ENCODE measurements around the gene MCEE.
"Not testable (repeated sequence)": the region's sequence is repeated elsewhere in the genome, so short reads cannot be mapped to it uniquely, and the experiment has no call there.

MCEE gene

DNA sequence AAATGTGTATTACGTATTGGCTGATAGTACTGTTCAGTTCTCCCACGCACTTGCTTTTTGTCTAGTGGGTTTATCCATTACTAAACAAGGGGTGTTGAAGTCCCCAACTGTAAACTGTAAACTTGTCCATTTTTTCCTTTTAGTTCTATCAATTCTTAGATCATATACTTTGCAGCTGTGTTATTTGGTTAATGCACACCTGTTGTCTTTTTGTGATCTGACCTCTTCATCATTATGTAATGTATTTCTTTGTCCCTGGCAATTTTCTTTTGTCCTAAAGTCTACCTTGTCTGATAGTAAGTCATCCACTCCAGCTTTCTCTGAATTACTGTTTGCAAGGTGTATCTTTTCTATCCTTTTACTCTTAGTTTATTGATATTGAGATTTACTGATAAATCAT, 21.9 kb downstream of the MCEE start:
- H3K4me3 ChIP-seq (ENCODE audit: low read length) = no peak overlapping the region
- no peak for TF ChIP-seq ZNF274 (IDR thresholded peaks at IDR 0.05; ENCODE audit: low read depth, low read length)

DNA sequence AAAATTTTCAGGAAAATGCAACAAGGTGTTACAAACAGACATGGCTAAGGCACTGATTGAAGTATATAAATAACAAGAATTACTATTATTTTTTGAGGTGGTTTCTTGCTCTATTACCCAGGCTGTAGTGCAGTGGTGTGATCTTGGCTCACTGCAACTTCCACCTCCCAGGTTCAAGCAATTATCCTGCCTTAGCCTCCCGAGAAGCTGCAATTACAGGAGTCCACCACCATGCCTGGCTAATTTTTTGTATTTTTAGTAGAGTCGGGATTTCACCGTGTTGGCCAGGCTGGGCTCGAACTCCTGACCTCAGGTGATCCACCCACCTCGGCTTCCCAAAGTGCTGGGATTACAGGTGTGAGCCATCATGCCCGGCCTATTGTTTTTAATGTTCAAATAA, 23.6 kb downstream of the MCEE start:
- not testable (repeated sequence) for H3K4me3 ChIP-seq (ENCODE audit: low read length)

DNA sequence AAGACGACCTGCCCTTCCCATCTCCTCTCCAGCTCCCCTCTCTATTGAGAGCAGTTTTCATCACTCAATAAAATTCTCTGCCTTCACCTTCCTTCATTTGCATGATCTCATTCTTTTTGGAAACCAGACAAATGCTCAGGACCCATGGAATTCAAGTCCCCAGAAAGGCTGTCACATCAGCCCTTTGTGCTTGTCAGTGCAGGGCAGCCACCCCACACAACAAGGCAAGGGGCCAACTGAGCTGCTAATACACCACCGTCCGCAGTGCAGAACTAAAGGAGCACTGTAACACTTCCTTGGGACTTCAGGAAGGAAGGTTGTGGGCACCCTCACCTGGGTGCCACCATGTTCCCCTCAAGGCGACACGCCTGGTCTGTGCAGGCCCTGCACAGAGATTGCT, 26.2 kb downstream of the MCEE start:
- TF ChIP-seq ZNF274 (IDR thresholded peaks at IDR 0.05; ENCODE audit: low read depth, low read length) = no peak
- H3K4me3 ChIP-seq (ENCODE audit: low read length) = no peak overlapping the region

DNA sequence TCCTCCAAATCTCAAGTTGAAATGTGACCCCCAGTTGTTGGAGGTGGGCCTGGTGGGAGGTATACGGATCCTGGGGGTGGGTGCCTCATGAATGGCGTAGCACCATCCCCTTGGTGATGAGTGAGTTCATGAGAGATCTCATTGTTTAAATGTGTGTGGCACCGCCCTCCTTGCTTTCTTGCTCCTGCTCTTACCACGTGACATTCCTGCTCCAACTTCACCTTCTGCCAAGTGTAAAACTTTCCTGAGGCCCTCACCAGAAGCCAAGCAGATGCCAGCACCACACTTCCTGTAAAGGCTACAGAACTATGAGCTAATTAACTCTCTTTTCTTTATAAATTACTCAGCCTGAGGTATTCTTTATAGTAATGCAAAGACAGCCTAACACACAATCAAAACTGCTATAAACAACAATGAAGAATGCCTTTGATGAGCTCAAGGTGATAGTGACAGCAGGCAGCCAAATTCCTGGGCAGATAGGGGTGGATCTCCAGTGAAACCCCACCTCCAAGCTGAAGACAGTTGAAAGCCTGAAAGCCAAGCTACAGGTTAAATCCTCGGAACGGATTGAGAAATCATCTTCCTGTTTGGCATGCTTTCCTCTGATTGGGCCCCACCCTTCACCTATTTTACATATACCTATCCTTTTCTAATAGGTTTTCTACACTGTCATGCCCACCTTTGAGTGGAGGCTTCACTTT, 26.9 kb downstream of the MCEE start:
- H3K4me3 ChIP-seq (ENCODE audit: low read length) = no peak overlapping the region
- no peak for TF ChIP-seq ZNF274 (IDR thresholded peaks at IDR 0.05; ENCODE audit: low read depth, low read length)

DNA sequence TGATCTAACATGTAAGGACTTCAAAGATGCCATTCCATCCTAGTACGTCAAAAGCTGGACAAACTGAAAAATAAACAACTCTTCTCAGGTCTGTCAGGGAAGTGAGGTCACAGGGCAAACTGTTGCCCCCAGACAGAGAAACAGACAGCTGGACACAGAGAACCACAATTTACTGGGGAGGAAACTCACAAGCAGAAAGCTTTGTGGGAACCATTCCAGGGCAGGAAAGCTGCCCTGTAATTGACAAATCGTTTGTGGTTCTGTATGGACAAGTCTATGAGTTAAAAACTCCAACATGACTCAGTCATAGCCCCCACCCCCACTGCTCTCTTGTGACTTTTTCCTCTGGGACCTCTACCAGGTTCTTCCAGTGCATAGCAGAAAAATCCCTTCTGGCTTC, 28.4 kb downstream of the MCEE start:
- TF ChIP-seq ZNF274 (IDR thresholded peaks at IDR 0.05; ENCODE audit: low read depth, low read length) = no peak
- no peak overlapping the region for H3K4me3 ChIP-seq (ENCODE audit: low read length)

DNA sequence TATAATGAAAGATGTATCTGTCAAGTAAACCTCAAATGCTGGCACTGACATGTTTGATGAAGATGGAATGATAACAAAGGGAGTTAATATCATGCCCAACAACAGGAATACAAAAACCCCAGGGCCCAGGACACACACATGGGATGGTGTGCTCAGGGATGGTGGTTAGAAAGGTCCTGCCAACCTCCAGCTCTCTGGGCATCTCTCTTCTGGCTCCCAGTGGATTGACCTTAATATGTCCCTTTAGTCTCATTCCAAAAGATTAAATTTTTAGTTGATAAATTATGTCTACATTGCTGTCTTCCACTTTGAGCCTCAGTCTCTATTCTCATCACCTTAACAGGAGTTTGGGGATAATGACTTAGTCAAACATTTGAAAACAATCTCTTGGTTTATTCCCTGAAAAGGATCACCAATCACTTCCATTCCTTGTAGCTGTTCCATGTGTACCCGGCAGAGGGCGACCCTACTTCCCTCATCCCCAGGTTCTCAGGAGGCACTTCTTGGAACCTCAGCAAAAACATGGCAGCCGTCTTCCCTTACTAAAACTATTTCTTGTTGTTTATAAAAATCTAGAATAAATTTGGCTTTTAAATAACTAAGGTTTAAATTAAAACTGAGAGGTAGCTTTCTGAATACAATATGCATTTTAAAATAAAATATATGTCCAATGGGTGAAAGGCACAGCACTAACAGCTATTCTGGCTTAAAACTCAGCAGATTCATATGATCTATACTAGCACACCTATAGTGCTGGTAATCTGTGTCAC, 29.6 kb downstream of the MCEE start:
- H3K4me3 ChIP-seq (ENCODE audit: low read length) = no peak overlapping the region

DNA sequence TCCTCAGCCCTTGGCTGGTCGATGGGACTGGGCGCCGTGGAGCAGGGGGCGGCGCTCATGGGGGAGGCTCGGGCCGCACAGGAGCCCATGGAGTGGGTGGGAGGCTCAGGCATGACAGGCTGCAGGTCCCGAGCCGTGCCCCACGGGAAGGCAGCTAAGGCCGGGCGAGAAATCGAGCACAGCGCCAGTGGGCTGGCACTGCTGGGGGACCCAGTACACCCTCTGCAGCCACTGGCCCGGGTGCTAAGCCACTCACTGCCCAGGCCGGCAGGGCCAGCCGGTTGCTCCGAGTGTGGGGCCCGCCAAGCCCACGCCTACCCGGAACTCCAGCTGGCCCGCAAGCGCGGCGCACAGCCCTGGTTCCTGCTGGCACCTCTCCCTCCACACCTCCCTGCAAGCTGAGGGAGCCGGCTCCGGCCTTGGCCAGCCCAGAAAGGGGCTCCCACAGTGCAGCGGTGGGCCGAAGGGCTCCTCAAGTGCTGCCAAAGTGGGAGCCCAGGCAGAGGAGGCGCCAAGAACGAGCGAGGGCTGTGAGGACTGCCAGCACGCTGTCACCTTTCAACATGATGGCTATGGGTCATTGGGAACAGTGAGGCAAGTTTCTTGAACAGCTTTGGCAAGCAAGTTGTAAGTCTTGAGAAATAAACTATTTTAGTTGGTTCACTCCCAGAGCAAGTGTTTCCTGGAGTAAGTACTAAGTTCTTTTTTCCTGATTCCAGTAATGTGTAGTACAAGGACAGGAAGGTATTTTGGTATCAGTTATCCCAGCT, 37.4 kb downstream of the MCEE start:
- not testable (repeated sequence) for H3K4me3 ChIP-seq (ENCODE audit: low read length)

More for the DNA sequence above, 29.6 kb downstream of the MCEE start:
- no peak for TF ChIP-seq ZNF274 (IDR thresholded peaks at IDR 0.05; ENCODE audit: low read depth, low read length)

DNA sequence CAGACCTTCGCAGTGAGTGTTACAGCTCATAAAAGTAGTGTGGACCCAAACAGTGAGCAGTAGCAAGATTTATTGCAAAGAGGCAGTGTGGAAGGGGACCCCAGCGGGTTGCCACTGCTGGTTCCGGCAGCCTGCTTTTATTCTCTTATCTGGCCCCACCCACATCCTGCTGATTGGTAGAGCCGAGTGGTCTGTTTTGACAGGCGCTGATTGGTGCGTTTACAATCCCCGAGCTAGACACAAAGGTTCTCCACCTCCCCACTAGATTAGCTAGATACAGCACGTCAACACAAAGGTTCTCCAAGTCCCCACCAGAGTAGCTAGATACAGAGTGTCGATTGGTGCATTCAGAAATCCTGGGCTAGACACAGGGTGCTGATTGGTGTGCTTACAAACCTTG, 38.2 kb downstream of the MCEE start:
- H3K4me3 ChIP-seq (ENCODE audit: low read length) = not testable (repeated sequence)

DNA sequence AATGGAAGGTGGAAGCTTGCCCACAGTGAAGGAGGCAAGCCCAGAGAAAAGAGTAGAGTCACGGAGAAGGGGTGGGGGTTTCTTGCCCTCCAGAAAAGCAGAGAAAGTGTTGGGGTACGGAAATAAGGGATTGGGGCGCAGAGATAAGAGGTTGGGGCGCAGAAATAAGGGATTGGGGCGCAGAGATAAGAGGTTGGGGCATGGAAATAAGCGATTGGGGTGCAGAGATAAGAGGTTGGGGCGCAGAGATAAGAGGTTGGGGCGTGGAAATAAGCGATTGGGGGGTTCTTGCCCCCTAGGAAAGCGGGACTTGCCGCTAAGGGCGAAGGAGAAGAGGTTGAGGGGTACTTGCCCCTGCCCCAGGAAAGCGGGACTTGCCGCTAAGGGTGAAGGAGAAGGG, 40.6 kb downstream of the MCEE start:
- not testable (repeated sequence) for H3K4me3 ChIP-seq (ENCODE audit: low read length)

DNA sequence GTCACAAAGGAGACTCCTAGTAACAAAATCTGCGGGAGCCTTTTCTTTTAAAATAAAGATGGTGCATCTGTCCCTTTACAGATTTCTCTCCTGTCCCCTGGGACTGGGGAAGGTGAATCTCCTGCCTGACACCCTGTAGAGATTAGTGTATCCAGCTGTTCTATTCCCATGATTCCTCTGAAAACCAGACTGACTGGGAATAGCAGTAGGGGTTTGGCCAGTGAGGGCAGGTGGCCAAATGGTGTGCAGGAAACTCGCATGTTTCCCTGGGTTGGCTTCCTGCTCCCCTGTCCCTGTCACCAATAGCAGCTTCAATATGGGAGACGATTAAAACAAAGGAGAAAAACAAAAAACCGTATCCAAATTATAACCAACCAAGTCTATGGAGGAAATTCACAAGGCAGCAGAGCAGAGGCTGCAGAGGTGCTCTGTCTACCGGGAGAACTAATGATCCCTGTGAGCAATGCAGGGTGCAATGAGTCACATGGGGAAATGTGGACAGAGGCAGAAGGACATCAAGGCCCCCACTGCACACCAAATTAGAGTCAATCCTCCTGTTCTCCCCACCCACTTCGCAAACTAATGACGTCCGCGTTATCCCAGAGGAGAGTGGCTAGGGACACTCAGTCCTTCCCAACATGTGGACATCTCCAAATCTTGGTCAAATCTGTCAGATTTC, 44.6 kb downstream of the MCEE start:
- H3K4me3 ChIP-seq (ENCODE audit: low read length) = not testable (repeated sequence)

DNA sequence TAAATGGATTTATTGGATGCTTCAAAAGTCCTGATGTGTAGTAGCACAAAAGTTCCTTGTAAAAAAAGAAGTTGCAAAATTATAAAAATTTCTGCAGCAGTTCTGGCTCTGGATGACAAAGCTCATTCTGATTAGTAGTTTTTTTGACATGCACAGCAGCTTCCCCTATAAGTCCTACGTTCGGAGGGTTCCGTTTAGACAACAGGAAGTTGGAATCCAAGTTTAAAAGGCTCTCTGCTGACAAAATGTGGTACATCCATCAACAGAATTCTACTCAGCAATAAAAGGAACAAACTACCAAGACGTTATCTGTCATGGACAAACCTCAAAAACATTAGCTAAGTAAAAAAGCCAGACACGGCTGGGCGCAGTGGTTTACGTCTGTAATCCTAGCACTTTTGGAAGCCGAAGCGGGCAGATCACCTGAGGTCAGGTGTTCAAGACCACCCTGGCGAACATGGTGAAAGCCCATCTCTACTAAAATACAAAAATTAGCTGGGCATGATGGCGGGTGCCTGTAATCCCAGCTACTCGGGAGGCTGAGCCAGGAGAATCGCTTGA, 46.2 kb downstream of the MCEE start:
- H3K4me3 ChIP-seq (ENCODE audit: low read length) = not testable (repeated sequence)

DNA sequence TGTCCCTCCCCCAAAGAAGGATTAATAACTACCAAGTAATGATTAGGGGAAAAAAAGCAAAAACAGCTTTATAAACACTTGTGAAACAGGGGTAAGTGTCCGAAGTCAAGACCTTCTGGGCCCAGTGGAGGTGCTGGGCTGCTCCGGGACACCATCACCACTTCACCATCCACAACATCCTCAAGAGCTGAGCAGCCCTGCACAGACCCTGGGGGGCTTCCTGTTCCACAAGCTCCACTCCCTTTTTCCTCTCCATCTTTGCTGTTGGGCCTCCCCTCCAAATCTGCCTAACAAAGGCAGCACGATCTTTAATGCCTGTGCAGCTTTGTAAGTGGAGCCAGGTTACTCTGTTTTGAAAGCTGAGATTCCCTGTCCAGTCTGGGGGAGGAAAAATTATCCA, 46.7 kb downstream of the MCEE start:
- not testable (repeated sequence) for H3K4me3 ChIP-seq (ENCODE audit: low read length)

DNA sequence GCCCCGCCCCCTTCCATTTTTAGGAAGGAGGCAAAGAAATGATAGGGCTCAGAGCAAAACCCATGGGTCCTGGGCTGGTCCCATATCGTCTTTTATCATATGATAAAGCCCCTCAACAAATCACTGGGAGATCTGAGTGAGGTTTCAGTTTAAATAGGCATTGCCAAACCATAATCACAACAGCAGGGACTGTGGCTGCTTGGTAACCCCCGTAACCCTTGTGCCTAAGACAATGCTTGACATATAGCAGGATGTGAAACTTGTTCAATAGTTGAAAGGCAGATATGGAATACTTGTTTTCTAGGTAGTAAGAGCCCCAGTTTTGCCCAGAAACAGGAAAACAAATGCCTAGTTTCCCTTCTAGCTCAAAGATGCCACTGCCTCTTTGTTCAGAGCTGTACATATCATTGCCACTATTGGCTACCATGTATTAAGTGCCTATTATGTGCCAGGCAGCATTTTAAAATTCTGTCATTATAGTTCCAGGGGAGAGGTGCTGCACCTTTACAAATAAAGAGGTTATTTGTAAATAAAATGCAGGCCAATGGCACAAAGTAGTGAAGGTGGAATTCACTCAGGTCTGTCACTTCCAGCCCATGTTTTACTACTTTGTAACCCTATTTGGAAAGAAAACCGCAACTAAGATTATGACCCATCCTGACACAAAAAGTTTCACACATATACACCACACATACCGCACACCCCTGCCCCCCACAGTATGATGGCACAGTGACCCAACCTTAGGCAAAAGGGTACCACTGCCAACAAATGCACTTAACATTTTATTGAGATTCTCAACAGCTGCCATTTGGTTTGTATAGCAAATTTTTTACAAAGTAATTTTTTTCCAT, 47.4 kb downstream of the MCEE start:
- no peak for TF ChIP-seq ZNF274 (IDR thresholded peaks at IDR 0.05; ENCODE audit: low read depth, low read length)
- H3K4me3 ChIP-seq (ENCODE audit: low read length) = no peak overlapping the region

DNA sequence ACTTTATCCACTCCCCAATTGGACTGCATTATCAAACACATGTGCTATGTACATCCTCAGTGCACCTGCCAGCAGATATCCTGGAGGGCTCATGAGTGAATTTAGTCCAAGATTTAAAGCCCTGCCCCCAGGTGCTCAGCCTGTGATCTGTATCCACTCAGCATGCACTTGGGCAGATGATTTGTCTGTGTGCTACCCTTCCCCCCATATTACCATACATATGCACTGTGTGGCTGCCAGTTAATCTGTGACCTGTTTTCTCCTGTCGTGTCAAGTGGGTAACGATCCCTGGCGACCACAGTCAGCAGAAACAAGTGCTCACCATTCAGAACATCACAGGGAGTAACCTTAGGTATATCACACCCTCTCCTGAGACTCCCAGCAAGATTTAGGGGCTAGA, 51.4 kb downstream of the MCEE start:
- no peak for TF ChIP-seq ZNF274 (IDR thresholded peaks at IDR 0.05; ENCODE audit: low read depth, low read length)

More for the DNA sequence above, 51.4 kb downstream of the MCEE start:
- H3K4me3 ChIP-seq (ENCODE audit: low read length) = no peak overlapping the region
